Hematopoietic multipotent progenitor cell treated with erythropoietin and hydrocortisone succinate and interleukin-3 and kit ligand, for 6 days (in vitro differentiated cells): ENCODE data around the gene OGFOD3.

Experiments
- DNase-seq: peaks from one replicate; pipeline ENCODE4 v3.0.0-alpha.2; 2015

OGFOD3 gene

GRCh38 chr17:82446124-82446523, 27.7 kb upstream of the OGFOD3 start:
- no peak for DNase-seq

GRCh38 chr17:82445542-82445941, 27.2 kb upstream of the OGFOD3 start:
- no peak for DNase-seq

GRCh38 chr17:82444941-82445521, 26.6 kb upstream of the OGFOD3 start:
- no peak for DNase-seq

GRCh38 chr17:82444284-82444893, 26.0 kb upstream of the OGFOD3 start:
- no peak for DNase-seq

- no peak for DNase-seq
Measured at GRCh38 chr17:82443465-82444283, 25.3 kb upstream of the OGFOD3 start.

- DNase-seq, result no peak
Measured at GRCh38 chr17:82442643-82443464, 24.5 kb upstream of the OGFOD3 start.

- no peak for DNase-seq
Measured at GRCh38 chr17:82441691-82442487, 23.5 kb upstream of the OGFOD3 start.

GRCh38 chr17:82440991-82441627, 22.7 kb upstream of the OGFOD3 start:
- DNase-seq, result no peak

GRCh38 chr17:82440469-82440981, 22.1 kb upstream of the OGFOD3 start:
- DNase-seq, result no peak

GRCh38 chr17:82439829-82440365, 21.5 kb upstream of the OGFOD3 start:
- DNase-seq, result no peak

- DNase-seq, result no peak
Measured at GRCh38 chr17:82439194-82439828, 20.9 kb upstream of the OGFOD3 start.

GRCh38 chr17:82438401-82439193, 20.2 kb upstream of the OGFOD3 start:
- no peak for DNase-seq

GRCh38 chr17:82437325-82437668, 18.9 kb upstream of the OGFOD3 start:
- DNase-seq, result no peak

- no peak for DNase-seq
Measured at GRCh38 chr17:82436601-82437324, 18.4 kb upstream of the OGFOD3 start.

GRCh38 chr17:82435601-82436583, 17.5 kb upstream of the OGFOD3 start:
- no peak for DNase-seq

- DNase-seq, result no peak
Measured at GRCh38 chr17:82435103-82435502, 16.7 kb upstream of the OGFOD3 start.

- DNase-seq, result no peak
Measured at GRCh38 chr17:82434216-82434565, 15.8 kb upstream of the OGFOD3 start.

- DNase-seq, result no peak
Measured at GRCh38 chr17:82433560-82434215, 15.3 kb upstream of the OGFOD3 start.
